Trophoblast cell (in vitro differentiated cells and primary cell): ENCODE data around the gene POLR3B.
A peak's percentile ranks its signal among the peaks of the same experiment; 100 is the strongest.

Source experiments
- DNase-seq, 2 donors: peaks; one replicate each; pipeline ENCODE4 v3.0.0-alpha.2; 2016
- H2AFZ ChIP-seq: 2 replicates; pipeline ENCODE4 v1.6.1; 2013; ENCODE audit warnings: low read length, moderate library complexity, mild to moderate bottlenecking; ENCODE audit not compliant: insufficient read depth, poor library complexity
- H2AK5ac ChIP-seq: 2 replicates; pipeline ENCODE4 v1.6.1; 2013; ENCODE audit warnings: mild to moderate bottlenecking, low read length
- H2BK120ac ChIP-seq: 2 replicates; pipeline ENCODE4 v1.6.1; 2013; ENCODE audit warnings: low read length, mild to moderate bottlenecking, moderate library complexity; ENCODE audit not compliant: insufficient read depth, poor library complexity
- H2BK12ac ChIP-seq: 2 replicates; pipeline ENCODE4 v1.6.1; 2013; ENCODE audit warnings: mild to moderate bottlenecking, low read length, moderate library complexity
- H2BK5ac ChIP-seq: 2 replicates; pipeline ENCODE4 v1.6.1; 2013; ENCODE audit warnings: low read length, low read depth, moderate library complexity, mild to moderate bottlenecking; ENCODE audit not compliant: poor library complexity
- H3K14ac ChIP-seq: 2 replicates; pipeline ENCODE4 v1.6.1; 2013; ENCODE audit warnings: mild to moderate bottlenecking, low read length
- H3K18ac ChIP-seq: 2 replicates; pipeline ENCODE4 v1.6.1; 2013; ENCODE audit warnings: mild to moderate bottlenecking, low read length
- H3K23ac ChIP-seq: 2 replicates; pipeline ENCODE4 v1.6.1; 2013; ENCODE audit warnings: low read length
- H3K27ac ChIP-seq: 2 replicates; pipeline ENCODE4 v1.5.1; 2013; ENCODE audit warnings: low read depth, mild to moderate bottlenecking, inconsistent platforms, low read length, moderate library complexity
- H3K27me3 ChIP-seq: 2 replicates; pipeline ENCODE4 v1.6.1; 2013; ENCODE audit warnings: inconsistent platforms, mild to moderate bottlenecking, low read length, moderate library complexity; ENCODE audit not compliant: insufficient read depth
- H3K36me3 ChIP-seq, 2 experiments: 1 replicate in 1 of 2; 2 replicates in 1 of 2; pipeline ENCODE4 v1.6.1; 2013; ENCODE audit warnings: low read length in 2 of 2, mild to moderate bottlenecking in 2 of 2, moderate library complexity in 1 of 2; ENCODE audit not compliant: insufficient read depth in 2 of 2, control insufficient read depth in 1 of 2
- H3K4ac ChIP-seq: 2 replicates; pipeline ENCODE4 v1.6.1; 2013; ENCODE audit warnings: low read depth, mild to moderate bottlenecking, low read length, moderate library complexity
- H3K4me1 ChIP-seq, 2 experiments: 1 replicate in 1 of 2; 2 replicates in 1 of 2; pipeline ENCODE4 v1.6.1; 2013; ENCODE audit warnings: low read length in 2 of 2, mild to moderate bottlenecking in 2 of 2, moderate library complexity in 1 of 2; ENCODE audit not compliant: insufficient read depth in 2 of 2, control insufficient read depth in 1 of 2
- H3K4me2 ChIP-seq: 2 replicates; pipeline ENCODE4 v1.6.1; 2013; ENCODE audit warnings: inconsistent platforms, mild to moderate bottlenecking, low read length, moderate library complexity
- H3K4me3 ChIP-seq: 2 replicates; pipeline ENCODE4 v1.5.1; 2013; ENCODE audit warnings: mild to moderate bottlenecking, low read depth, low read length, inconsistent platforms
- H3K79me1 ChIP-seq: one replicate; pipeline ENCODE4 v1.6.1; 2013; ENCODE audit warnings: low read length
- H3K79me2 ChIP-seq: 2 replicates; pipeline ENCODE4 v1.6.1; 2013; ENCODE audit warnings: low read length, mild to moderate bottlenecking; ENCODE audit not compliant: control insufficient read depth, insufficient read depth, poor library complexity
- H3K9ac ChIP-seq: 2 replicates; pipeline ENCODE4 v1.6.1; 2013; ENCODE audit warnings: mild to moderate bottlenecking, low read length
- H3K9me3 ChIP-seq: 2 replicates; pipeline ENCODE4 v1.6.1; 2013; ENCODE audit warnings: low read depth, mild to moderate bottlenecking, control low read depth, inconsistent platforms, low read length; ENCODE audit not compliant: insufficient read depth
- H4K12ac ChIP-seq: 2 replicates; pipeline ENCODE4 v1.6.1; 2013; ENCODE audit warnings: low read depth, mild to moderate bottlenecking, low read length, moderate library complexity
- H4K8ac ChIP-seq: 2 replicates; pipeline ENCODE4 v1.6.1; 2013; ENCODE audit warnings: low read depth, mild to moderate bottlenecking, low read length, moderate library complexity
- H4K91ac ChIP-seq: one replicate; pipeline ENCODE4 v1.6.1; 2013; ENCODE audit warnings: low read depth, mild to moderate bottlenecking, low read length, moderate library complexity
- WGBS: extraction: QIAGEN DNeasy Blood & Tissue Kit; methylation state at CpG from one replicate; pipeline ENCODE4 v1.1.7; 2013; ENCODE audit warnings: missing lambda C conversion rate; ENCODE audit not compliant: insufficient read length, insufficient coverage; ENCODE audit errors: extremely low coverage; 5-methylcytosine and 5-hydroxymethylcytosine counted together

POLR3B gene

GRCh38 chr12:106493531-106493930 is 136.0 kb downstream of the POLR3B start:
- no CpG with 5 or more reads among the region's 4 CpGs for WGBS
- H3K4me3 ChIP-seq: no peak overlapping the region
- H4K91ac ChIP-seq: no peak overlapping the region
- H3K4me1 ChIP-seq: no peaks in the 10 kb centered on the region
- no peak overlapping the region for H2AFZ ChIP-seq
- H3K9ac ChIP-seq: no peak overlapping the region
- H3K4me2 ChIP-seq: no peak overlapping the region
- no peaks in the 10 kb centered on the region for H3K27me3 ChIP-seq
- H2BK12ac ChIP-seq: no peak overlapping the region
- no peaks in the 10 kb centered on the region for H3K9me3 ChIP-seq
- H2BK5ac ChIP-seq: no peak overlapping the region
- H3K18ac ChIP-seq: no peak overlapping the region
- H3K14ac ChIP-seq: no peak overlapping the region
- peaks cover 0 to 2% of the 10 kb centered on the region in 2 experiments for H3K36me3 ChIP-seq
- no peak overlapping the region for H2BK120ac ChIP-seq
- H4K8ac ChIP-seq: no peak overlapping the region
- no peaks in the 10 kb centered on the region for H3K79me2 ChIP-seq
- no peaks in the 10 kb centered on the region for H3K79me1 ChIP-seq
- DNase-seq: no peak
- H3K23ac ChIP-seq: no peak overlapping the region
- H2AK5ac ChIP-seq: no peak overlapping the region
- H4K12ac ChIP-seq: no peak overlapping the region
- no peak overlapping the region for H3K4ac ChIP-seq
- no peak overlapping the region for H3K27ac ChIP-seq

- Histone ChIP-seq H2AK5ac (no peak overlapping the region), H3K4me2 (no peak overlapping the region), H3K79me1 (no peaks in the 10 kb centered on the region), H4K8ac (no peak overlapping the region), H2BK12ac (no peak overlapping the region), H3K27me3 (no peaks in the 10 kb centered on the region), H3K4me3 (peak overlapping the region; percentile 25), H3K9ac (peak overlapping the region; percentile 18), H3K4ac (no peak overlapping the region), H3K4me1 (no peaks in the 10 kb centered on the region), H3K79me2 (no peaks in the 10 kb centered on the region), H3K27ac (no peak overlapping the region), H3K9me3 (no peaks in the 10 kb centered on the region), H2BK120ac (no peak overlapping the region), H3K36me3 (peaks cover 0 to 2% of the 10 kb centered on the region in 2 experiments), H4K12ac (no peak overlapping the region), H2AFZ (no peak overlapping the region), H3K18ac (no peak overlapping the region), H2BK5ac (no peak overlapping the region), H3K23ac (no peak overlapping the region), H4K91ac (no peak overlapping the region), H3K14ac (no peak overlapping the region)
- DNase-seq: no peak
- WGBS: no CpG with 5 or more reads among the region's 5 CpGs
Measured at GRCh38 chr12:106495354-106495965, 137.9 kb downstream of the POLR3B start.

- Histone ChIP-seq H3K4me3 (no peak overlapping the region), H3K79me2 (no peaks in the 10 kb centered on the region), H3K18ac (no peak overlapping the region), H3K27ac (no peak overlapping the region), H2AFZ (no peak overlapping the region), H3K27me3 (no peaks in the 10 kb centered on the region), H3K4me1 (no peaks in the 10 kb centered on the region), H3K79me1 (no peaks in the 10 kb centered on the region), H2BK120ac (no peak overlapping the region), H4K91ac (no peak overlapping the region), H3K4ac (no peak overlapping the region), H2BK5ac (no peak overlapping the region), H3K36me3 (peaks cover 0 to 4% of the 10 kb centered on the region in 2 experiments), H3K4me2 (no peak overlapping the region), H4K12ac (no peak overlapping the region), H3K14ac (no peak overlapping the region), H2AK5ac (no peak overlapping the region), H3K9ac (no peak overlapping the region), H3K9me3 (no peaks in the 10 kb centered on the region), H4K8ac (no peak overlapping the region), H3K23ac (no peak overlapping the region), H2BK12ac (no peak overlapping the region)
- no CpG with 5 or more reads among the region's 7 CpGs for WGBS
- no peak for DNase-seq
Measured at GRCh38 chr12:106498056-106498455, 140.5 kb downstream of the POLR3B start.

- no peaks in the 10 kb centered on the region for H3K9me3 ChIP-seq
- no peak overlapping the region for H2AK5ac ChIP-seq
- no peaks in the 10 kb centered on the region for H3K79me1 ChIP-seq
- H3K14ac ChIP-seq: no peak overlapping the region
- H3K9ac ChIP-seq: no peak overlapping the region
- H4K91ac ChIP-seq: no peak overlapping the region
- H3K36me3 ChIP-seq: peaks cover 0 to 4% of the 10 kb centered on the region in 2 experiments
- H3K79me2 ChIP-seq: no peaks in the 10 kb centered on the region
- no peak overlapping the region for H3K23ac ChIP-seq
- no peak overlapping the region for H2AFZ ChIP-seq
- H4K8ac ChIP-seq: no peak overlapping the region
- no peak overlapping the region for H2BK12ac ChIP-seq
- no peak overlapping the region for H4K12ac ChIP-seq
- H3K4ac ChIP-seq: no peak overlapping the region
- H2BK5ac ChIP-seq: no peak overlapping the region
- no peak overlapping the region for H3K4me3 ChIP-seq
- no CpG with 5 or more reads among the region's 2 CpGs for WGBS
- no peaks in the 10 kb centered on the region for H3K27me3 ChIP-seq
- no peak overlapping the region for H3K27ac ChIP-seq
- no peak overlapping the region for H2BK120ac ChIP-seq
- H3K4me1 ChIP-seq: no peaks in the 10 kb centered on the region
- H3K4me2 ChIP-seq: no peak overlapping the region
- H3K18ac ChIP-seq: no peak overlapping the region
- no peak for DNase-seq
Measured at GRCh38 chr12:106499628-106500027, 142.1 kb downstream of the POLR3B start.
